GM19193 (cell line): ENCODE measurements around the gene UNC13C.

Experiments used
- POLR2A ChIP-seq: IDR thresholded peaks from 4 replicates; pipeline ENCODE4 v1.6.1; 2011; ENCODE audit not compliant: insufficient read depth, insufficient read length; ENCODE audit errors: extremely low read depth

UNC13C gene

GRCh38 chr15:54282228-54282836 is 304.1 kb downstream of the UNC13C start:
- TF ChIP-seq POLR2A: no peak

GRCh38 chr15:54288049-54288448 is 309.8 kb downstream of the UNC13C start:
- TF ChIP-seq POLR2A: no peak

GRCh38 chr15:54289590-54290136 is 311.4 kb downstream of the UNC13C start:
- no peak for TF ChIP-seq POLR2A

- no peak for TF ChIP-seq POLR2A
Measured at GRCh38 chr15:54298396-54298795, 320.2 kb downstream of the UNC13C start.

- TF ChIP-seq POLR2A: no peak
Measured at GRCh38 chr15:54304321-54304720, 326.1 kb downstream of the UNC13C start.

GRCh38 chr15:54305138-54305537 is 326.9 kb downstream of the UNC13C start:
- no peak for TF ChIP-seq POLR2A

GRCh38 chr15:54307252-54307902 is 329.1 kb downstream of the UNC13C start:
- no peak for TF ChIP-seq POLR2A

GRCh38 chr15:54307926-54308325 is 329.7 kb downstream of the UNC13C start:
- TF ChIP-seq POLR2A: no peak

- TF ChIP-seq POLR2A: no peak
Measured at GRCh38 chr15:54312528-54312927, 334.3 kb downstream of the UNC13C start.

- TF ChIP-seq POLR2A: no peak
Measured at GRCh38 chr15:54321426-54321825, 343.2 kb downstream of the UNC13C start.

GRCh38 chr15:54322341-54322740 is 344.1 kb downstream of the UNC13C start:
- no peak for TF ChIP-seq POLR2A

GRCh38 chr15:54345301-54345700 is 367.1 kb downstream of the UNC13C start:
- TF ChIP-seq POLR2A: no peak

- no peak for TF ChIP-seq POLR2A
Measured at GRCh38 chr15:54345827-54346226, 367.6 kb downstream of the UNC13C start.

GRCh38 chr15:54347082-54347827 is 369.0 kb downstream of the UNC13C start:
- TF ChIP-seq POLR2A: no peak

GRCh38 chr15:54353726-54354125 is 375.5 kb downstream of the UNC13C start:
- no peak for TF ChIP-seq POLR2A
